H1 (cell line): ENCODE data around the gene PABPC1L. TPM values are rescaled to one million over a fixed set of nuclear protein-coding genes. Genes with fewer than 3 reads are reported as not detected.

ENCODE experiments used
- CTCF ChIA-PET: fragments of 300-600 bp; sonication (Branson Sonifier 250); formaldehyde crosslinking; loops from one replicate; lab custom pipeline; 2021; ENCODE audit not compliant: partially characterized antibody; lab: Charles Lee
- POLR2A ChIA-PET: fragments of 300-600 bp; sonication (Branson Sonifier 250); formaldehyde crosslinking; loops from one replicate; lab custom pipeline; 2021; ENCODE audit warnings: inconsistent platforms; ENCODE audit not compliant: partially characterized antibody; lab: Charles Lee
- DNase-seq, 2 experiments: peaks; one replicate each; pipeline versions ENCODE4 v3.0.0 to v3.0.0-alpha.2; 2010 to 2022; ENCODE audit warnings: low spot score in 2 of 2, low read depth in 1 of 2, mixed read lengths in 1 of 2
- FAIRE-seq: peaks from 2 replicates; lab custom pipeline; 2011; peaks lifted over from hg19 to GRCh38; lab: Jason Lieb, UNC
- H2AFZ ChIP-seq: 2 replicates; pipeline ENCODE4 v1.8.1; 2012; ENCODE audit warnings: low read length, inconsistent platforms
- H2AK5ac ChIP-seq: 2 replicates; pipeline ENCODE4 v1.6.1; 2013; ENCODE audit warnings: low read depth, low read length
- H2BK120ac ChIP-seq: replicated peaks from 2 replicates; pipeline ENCODE3; 2013; ENCODE audit warnings: low read depth, low read length, inconsistent platforms
- H2BK12ac ChIP-seq: 2 replicates; pipeline ENCODE4 v1.6.1; 2013; ENCODE audit warnings: low read depth, low read length
- H2BK15ac ChIP-seq: 2 replicates; pipeline ENCODE4 v1.6.1; 2013; ENCODE audit warnings: low read length
- H2BK20ac ChIP-seq: 2 replicates; pipeline ENCODE4 v1.6.1; 2013; ENCODE audit warnings: low read length
- H2BK5ac ChIP-seq: 2 replicates; pipeline ENCODE4 v1.6.1; 2013; ENCODE audit warnings: low read depth, low read length
- H3K14ac ChIP-seq: 2 replicates; pipeline ENCODE4 v1.6.1; 2013; ENCODE audit warnings: inconsistent platforms; ENCODE audit not compliant: insufficient read length
- H3K18ac ChIP-seq: 2 replicates; pipeline ENCODE4 v1.6.1; 2013; ENCODE audit warnings: low read length; ENCODE audit errors: extremely low read depth
- H3K23ac ChIP-seq: 2 replicates; pipeline ENCODE4 v1.6.1; 2013; ENCODE audit warnings: inconsistent platforms; ENCODE audit not compliant: insufficient read length
- H3K23me2 ChIP-seq: 2 replicates; pipeline ENCODE4 v1.6.1; 2013; ENCODE audit warnings: low read depth, low read length
- H3K27ac ChIP-seq: 2 replicates; pipeline ENCODE4 v1.6.1; 2011; ENCODE audit warnings: low read depth, low read length, inconsistent platforms
- H3K27me3 ChIP-seq, 4 experiments: replicated peaks in 1 of 4; 1 replicate in 1 of 4; 2 replicates in 3 of 4; pipeline versions ENCODE4 v1.6.1 to v1.8.1; 2011 to 2013; ENCODE audit warnings: low read length in 3 of 4, mild to moderate bottlenecking in 3 of 4, inconsistent platforms in 2 of 4, mixed read lengths in 2 of 4, moderate library complexity in 1 of 4; ENCODE audit not compliant: control insufficient read depth in 3 of 4, insufficient read depth in 3 of 4; ENCODE audit errors: extremely low read depth in 1 of 4
- H3K36me3 ChIP-seq, 4 experiments: 2 replicates each; pipeline versions ENCODE4 v1.6.1 to v1.8.1; 2011 to 2013; ENCODE audit warnings: mild to moderate bottlenecking in 4 of 4, low read length in 3 of 4, moderate library complexity in 2 of 4, control low read depth in 1 of 4, inconsistent platforms in 1 of 4; ENCODE audit not compliant: insufficient read depth in 4 of 4, control insufficient read depth in 2 of 4
- H3K4ac ChIP-seq: replicated peaks from 2 replicates; pipeline ENCODE3; 2013; ENCODE audit warnings: low read length, low read depth, mixed read lengths, inconsistent platforms; ENCODE audit not compliant: insufficient read length
- H3K4me1 ChIP-seq, 4 experiments: replicated peaks in 1 of 4; 1 replicate in 1 of 4; 2 replicates in 3 of 4; pipeline versions ENCODE4 v1.6.1 to v1.8.1; 2011 to 2013; ENCODE audit warnings: low read length in 3 of 4, inconsistent platforms in 2 of 4, mixed read lengths in 1 of 4; ENCODE audit not compliant: insufficient read depth in 4 of 4, control insufficient read depth in 3 of 4
- H3K4me2 ChIP-seq, 2 experiments: 2 replicates each; pipeline versions ENCODE4 v1.6.1 to v1.8.1; 2011 to 2013; ENCODE audit warnings: low read depth in 2 of 2, low read length in 2 of 2, control low read depth in 1 of 2, inconsistent platforms in 1 of 2, mild to moderate bottlenecking in 1 of 2; ENCODE audit not compliant: insufficient read depth in 1 of 2
- H3K4me3 ChIP-seq, 4 experiments: fragments of 200-600, 300-600 bp in 1 of 4; sonication (generic), shearing (Covaris generic), sonication (Bioruptor Twin) in 1 of 4; 2 replicates each; pipeline versions ENCODE4 v1.5.1 to v1.8.1; 2011 to 2016; ENCODE audit warnings: low read length in 4 of 4, low read depth in 3 of 4, control low read depth in 2 of 4, inconsistent platforms in 2 of 4, mild to moderate bottlenecking in 2 of 4, mixed read lengths in 1 of 4, moderate library complexity in 1 of 4; ENCODE audit not compliant: insufficient read depth in 2 of 4; ENCODE audit errors: extremely low read depth in 1 of 4
- H3K56ac ChIP-seq: replicated peaks from 2 replicates; pipeline ENCODE3; 2013; ENCODE audit warnings: low read depth, mild to moderate bottlenecking, mixed read lengths, low read length, inconsistent platforms; ENCODE audit not compliant: insufficient read length
- H3K79me1 ChIP-seq: 2 replicates; pipeline ENCODE4 v1.6.1; 2013; ENCODE audit warnings: low read depth, low read length, control low read depth
- H3K79me2 ChIP-seq, 2 experiments: 2 replicates each; pipeline versions ENCODE4 v1.6.1 to v1.8.1; 2012 to 2013; ENCODE audit warnings: low read length in 2 of 2, mild to moderate bottlenecking in 2 of 2, inconsistent platforms in 1 of 2; ENCODE audit not compliant: insufficient read depth in 2 of 2, control insufficient read depth in 1 of 2
- H3K9ac ChIP-seq, 4 experiments: replicated peaks in 1 of 4; 1 replicate in 1 of 4; 2 replicates in 3 of 4; pipeline versions ENCODE4 v1.6.1 to v1.8.1; 2011 to 2013; ENCODE audit warnings: low read depth in 3 of 4, low read length in 3 of 4, control low read depth in 2 of 4, mild to moderate bottlenecking in 2 of 4, moderate library complexity in 2 of 4, inconsistent platforms in 1 of 4; ENCODE audit errors: extremely low read depth in 1 of 4
- H3K9me3 ChIP-seq, 2 experiments: 2 replicates each; pipeline versions ENCODE4 v1.6.1 to v1.8.1; 2012 to 2013; ENCODE audit warnings: mild to moderate bottlenecking in 2 of 2, moderate library complexity in 2 of 2, control low read depth in 1 of 2, inconsistent platforms in 1 of 2, low read depth in 1 of 2, low read length in 1 of 2, mixed read lengths in 1 of 2; ENCODE audit not compliant: insufficient read depth in 2 of 2
- H4K20me1 ChIP-seq, 2 experiments: replicated peaks in 1 of 2; 2 replicates each; pipeline versions ENCODE3 to v1.8.1; 2011 to 2013; ENCODE audit warnings: inconsistent platforms in 2 of 2, low read length in 2 of 2, mild to moderate bottlenecking in 1 of 2; ENCODE audit not compliant: insufficient read depth in 2 of 2, control insufficient read depth in 1 of 2
- H4K5ac ChIP-seq: 2 replicates; pipeline ENCODE4 v1.6.1; 2013; ENCODE audit warnings: low read length, low read depth, mixed read lengths, inconsistent platforms; ENCODE audit not compliant: insufficient read length
- H4K8ac ChIP-seq: 2 replicates; pipeline ENCODE4 v1.8.0; 2013; ENCODE audit warnings: mild to moderate bottlenecking, moderate library complexity, low read length, inconsistent platforms; ENCODE audit not compliant: insufficient read depth; ENCODE audit errors: extremely low read depth
- H4K91ac ChIP-seq: replicated peaks from 2 replicates; pipeline ENCODE3; 2013; ENCODE audit warnings: low read length, mixed read lengths, inconsistent platforms; ENCODE audit not compliant: insufficient read length
- CTBP2 ChIP-seq: IDR thresholded peaks from 2 replicates; pipeline ENCODE4 v1.7.0; 2011; ENCODE audit warnings: borderline replicate concordance, mild to moderate bottlenecking, moderate library complexity, mixed read lengths, low read length; ENCODE audit not compliant: insufficient read depth, insufficient read length
- EP300 ChIP-seq, 2 experiments: IDR thresholded peaks; 1 replicate in 1 of 2; 2 replicates in 1 of 2; pipeline ENCODE4 v1.6.1; 2011 to 2012; ENCODE audit warnings: low read depth in 2 of 2, low read length in 2 of 2, mild to moderate bottlenecking in 2 of 2, borderline replicate concordance in 1 of 2, inconsistent platforms in 1 of 2, moderate library complexity in 1 of 2
- JUND ChIP-seq: IDR thresholded peaks from 2 replicates; pipeline ENCODE4 v1.6.1; 2011; ENCODE audit warnings: mild to moderate bottlenecking, improper control_type of control experiment, low read length
- KDM1A ChIP-seq: fragments of 200-600, 300-600 bp; sonication (generic); IDR thresholded peaks from 2 replicates; pipeline ENCODE4 v1.7.1; 2016; ENCODE audit warnings: mild to moderate bottlenecking, low read length, borderline replicate concordance
- NRF1 ChIP-seq: IDR thresholded peaks from 2 replicates; pipeline ENCODE4 v1.6.1; 2011; ENCODE audit warnings: mild to moderate bottlenecking, low read depth, low read length, improper control_type of control experiment
- RFX5 ChIP-seq: IDR thresholded peaks from 2 replicates; pipeline ENCODE4 v1.6.1; 2011; ENCODE audit warnings: low read depth, low read length, improper control_type of control experiment, borderline replicate concordance
- SP1 ChIP-seq: IDR thresholded peaks from 2 replicates; pipeline ENCODE4 v1.6.1; 2011; ENCODE audit warnings: low read depth, low read length
- TAF7 ChIP-seq: optimal IDR thresholded peaks from 2 replicates; pipeline ENCODE3; 2011; ENCODE audit warnings: low read depth, mild to moderate bottlenecking, inconsistent platforms, low read length, moderate library complexity, borderline replicate concordance
- WGBS, 2 experiments: shearing (Covaris generic) in 1 of 2; methylation state at CpG; one replicate each; pipeline versions ENCODE4 v1.1.6 to v1.1.7; 2013 to 2015; ENCODE audit warnings: low lambda C conversion rate in 2 of 2, mixed read lengths in 2 of 2, inconsistent platforms in 1 of 2, low coverage in 1 of 2, missing lambda C conversion rate in 1 of 2; ENCODE audit not compliant: insufficient replicate concordance in 2 of 2, insufficient coverage in 1 of 2, insufficient read length in 1 of 2; ENCODE audit errors: extremely low coverage in 1 of 2, missing lambda C conversion rate in 1 of 2; 5-methylcytosine and 5-hydroxymethylcytosine counted together
- polyA plus RNA-seq, 7 experiments: library from polyadenylated mRNA; depleted of rRNA in 3 of 7; stranded (reverse) in 5 of 7; unstranded in 2 of 7; fragments of >200 nt in 5 of 7; fragments of 200-250 nt in 2 of 7; gene quantifications; 1 replicate in 5 of 7; 2 replicates in 1 of 7; 4 replicates in 1 of 7; pipeline versions ENCODE4 v1.2.1 to v1.2.3, GENCODE V29; 2011 to 2013; ENCODE audit warnings: missing spikeins in 2 of 7, mixed read lengths in 2 of 7
- total RNA-seq: library from RNA; stranded (reverse); fragmentation: NEBNext Ultra II Directional; extraction: Animal tissue kit (Norgen Biotek cat#: 25700); gene quantifications from 2 replicates; pipeline ENCODE4 v1.2.1, GENCODE V29; 2021
- TF ChIP-seq, protein P1 (sequence below), 3 experiments: IDR thresholded peaks; 1 replicate in 2 of 3; 2 replicates in 1 of 3; pipeline versions ENCODE4 v1.5.1 to v1.6.1; 2011; ENCODE audit warnings: low read length in 3 of 3, mild to moderate bottlenecking in 3 of 3, inconsistent platforms in 2 of 3, low read depth in 1 of 3, moderate library complexity in 1 of 3; ENCODE audit not compliant: insufficient read depth in 1 of 3; ENCODE audit errors: control extremely low read depth in 1 of 3

Gene PABPC1L
- total and polyA plus RNA-seq, 2 of the 8 experiments (the other 6 are each of a cell fraction or from before 2014, with no cell fraction given): 61.1 to 108 TPM

DNA sequence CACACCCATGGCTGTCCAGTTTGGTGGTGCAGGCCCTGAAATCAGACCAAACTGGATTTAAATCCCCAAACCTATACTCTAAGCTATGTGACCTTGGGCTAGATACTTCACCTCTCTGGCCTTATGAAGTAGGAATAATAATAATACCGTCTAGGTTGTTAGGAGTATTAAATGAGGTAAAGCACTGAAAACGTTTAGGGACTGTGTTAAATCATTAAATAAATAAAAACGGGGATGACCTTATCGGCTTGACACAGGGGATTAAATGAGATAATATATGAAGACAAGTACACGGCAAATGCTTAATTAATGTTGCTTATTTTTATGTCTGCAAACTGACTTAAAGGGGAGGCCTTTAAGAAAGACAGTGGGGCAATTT is 55.8 kb downstream of the PABPC1L start:
- ChIA-PET CTCF (interaction anchor here (0.6 to 2.4 kb wide), 3 partner anchors 11 to 130 kb away, joined by 3 to 7 read pairs (median 5); no protein-coding TSS in a partner anchor), POLR2A (no interaction called here)
- Histone ChIP-seq H3K4ac (no peak overlapping the region), H4K91ac (no peak overlapping the region), H3K27ac (no peak overlapping the region), H3K4me1 (peaks cover 3 to 9% (median 5%) of the 10 kb centered on the region in 4 experiments; a peak in 5 of 7 replicates), H2BK20ac (no peak overlapping the region), H3K36me3 (no peaks in the 10 kb centered on the region), H2BK120ac (no peak overlapping the region), H3K23me2 (peaks cover 7% of the 10 kb centered on the region; the same call in 1 of the 2 replicates), H2BK5ac (no peak overlapping the region), H3K9me3 (no peaks in the 10 kb centered on the region), H2AFZ (peak overlapping the region; percentile 78), H4K8ac (no peak overlapping the region), H3K9ac (peak overlapping the region in 2 of 4 experiments; percentile 9 to 47; a peak in 4 of 7 replicates), H3K14ac (no peak overlapping the region), H4K5ac (no peak overlapping the region), H3K27me3 (peaks cover 0 to 11% (median 2%) of the 10 kb centered on the region in 4 experiments; a peak in 4 of 7 replicates), H3K56ac (no peak overlapping the region), H3K4me2 (peak overlapping the region; percentile 79 to 98), H3K23ac (no peak overlapping the region), H3K4me3 (peak overlapping the region; percentile 45 to 96 (median 92); a peak in 7 of 8 replicates), H4K20me1 (peaks cover 0 to 7% of the 10 kb centered on the region in 2 experiments), H2BK12ac (no peak overlapping the region), H2AK5ac (no peak overlapping the region), H3K79me2 (peaks cover 8 to 39% of the 10 kb centered on the region in 2 experiments), H3K79me1 (no peaks in the 10 kb centered on the region; the same call in 1 of the 2 replicates), H2BK15ac (no peak overlapping the region), H3K18ac (no peak overlapping the region)
- FAIRE-seq (no peak), DNase-seq (no peak)
- TF ChIP-seq SP1 (no peak), NRF1 (no peak), RFX5 (no peak), EP300 (IDR thresholded peaks at IDR 0.05; ENCODE audit: borderline replicate concordance in 1 of 2, low read depth in 2 of 2, low read length in 2 of 2) (no peak), CTBP2 (no peak), TAF7 (no peak), JUND (no peak), KDM1A (no peak)
- TF ChIP-seq, protein P1, sequence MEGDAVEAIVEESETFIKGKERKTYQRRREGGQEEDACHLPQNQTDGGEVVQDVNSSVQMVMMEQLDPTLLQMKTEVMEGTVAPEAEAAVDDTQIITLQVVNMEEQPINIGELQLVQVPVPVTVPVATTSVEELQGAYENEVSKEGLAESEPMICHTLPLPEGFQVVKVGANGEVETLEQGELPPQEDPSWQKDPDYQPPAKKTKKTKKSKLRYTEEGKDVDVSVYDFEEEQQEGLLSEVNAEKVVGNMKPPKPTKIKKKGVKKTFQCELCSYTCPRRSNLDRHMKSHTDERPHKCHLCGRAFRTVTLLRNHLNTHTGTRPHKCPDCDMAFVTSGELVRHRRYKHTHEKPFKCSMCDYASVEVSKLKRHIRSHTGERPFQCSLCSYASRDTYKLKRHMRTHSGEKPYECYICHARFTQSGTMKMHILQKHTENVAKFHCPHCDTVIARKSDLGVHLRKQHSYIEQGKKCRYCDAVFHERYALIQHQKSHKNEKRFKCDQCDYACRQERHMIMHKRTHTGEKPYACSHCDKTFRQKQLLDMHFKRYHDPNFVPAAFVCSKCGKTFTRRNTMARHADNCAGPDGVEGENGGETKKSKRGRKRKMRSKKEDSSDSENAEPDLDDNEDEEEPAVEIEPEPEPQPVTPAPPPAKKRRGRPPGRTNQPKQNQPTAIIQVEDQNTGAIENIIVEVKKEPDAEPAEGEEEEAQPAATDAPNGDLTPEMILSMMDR (IDR thresholded peaks at IDR 0.05; ENCODE audit: control extremely low read depth in 1 of 3, insufficient read depth in 1 of 3, low read depth in 1 of 3, low read length in 3 of 3): no peak
- WGBS, 2 experiments: 60% methylated on average over 5 of the region's 5 CpGs; no CpG with 5 or more reads in 1 of the 2 experiments
